ENCODE results near the gene CYP21A2.

Gene CYP21A2

DNA sequence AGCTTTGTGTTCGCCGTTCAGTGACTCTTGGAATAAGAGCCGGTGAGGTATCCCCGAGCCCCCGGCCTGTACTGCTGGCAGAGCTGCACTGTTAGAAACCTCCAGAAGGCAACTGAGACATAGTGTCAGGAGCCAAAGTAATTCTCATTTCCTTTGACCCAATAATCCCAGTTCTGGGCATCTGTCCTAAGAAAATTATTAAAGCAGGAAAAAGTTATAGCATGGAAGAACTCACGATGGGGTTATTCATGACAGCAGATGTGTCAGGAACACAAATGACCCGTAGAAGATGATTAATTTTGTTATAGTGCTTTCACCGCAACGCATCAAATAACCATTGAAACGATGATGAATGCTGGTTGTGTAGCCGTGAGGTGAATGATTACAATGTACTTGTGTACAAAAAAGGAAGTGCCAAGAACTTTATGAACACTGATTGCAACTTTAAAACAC, 20.3 kb downstream of the CYP21A2 start:
- TF ChIP-seq CEBPB (IDR thresholded peaks at IDR 0.05) (no peak), EGR1 (IDR thresholded peaks at IDR 0.05) (no peak), ZBTB7A (IDR thresholded peaks at IDR 0.05; ENCODE audit: low read depth) (no peak), CREB1 (IDR thresholded peaks at IDR 0.05; ENCODE audit: low read depth) (no peak), NFIC (IDR thresholded peaks at IDR 0.05) (no peak), TAF1 (IDR thresholded peaks at IDR 0.05; ENCODE audit: low read depth) (no peak), RAD21 (IDR thresholded peaks at IDR 0.05; ENCODE audit: low read depth) (no peak)
- TF ChIP-seq, protein P1, sequence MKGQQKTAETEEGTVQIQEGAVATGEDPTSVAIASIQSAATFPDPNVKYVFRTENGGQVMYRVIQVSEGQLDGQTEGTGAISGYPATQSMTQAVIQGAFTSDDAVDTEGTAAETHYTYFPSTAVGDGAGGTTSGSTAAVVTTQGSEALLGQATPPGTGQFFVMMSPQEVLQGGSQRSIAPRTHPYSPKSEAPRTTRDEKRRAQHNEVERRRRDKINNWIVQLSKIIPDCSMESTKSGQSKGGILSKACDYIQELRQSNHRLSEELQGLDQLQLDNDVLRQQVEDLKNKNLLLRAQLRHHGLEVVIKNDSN (IDR thresholded peaks at IDR 0.05), result no peak

DNA sequence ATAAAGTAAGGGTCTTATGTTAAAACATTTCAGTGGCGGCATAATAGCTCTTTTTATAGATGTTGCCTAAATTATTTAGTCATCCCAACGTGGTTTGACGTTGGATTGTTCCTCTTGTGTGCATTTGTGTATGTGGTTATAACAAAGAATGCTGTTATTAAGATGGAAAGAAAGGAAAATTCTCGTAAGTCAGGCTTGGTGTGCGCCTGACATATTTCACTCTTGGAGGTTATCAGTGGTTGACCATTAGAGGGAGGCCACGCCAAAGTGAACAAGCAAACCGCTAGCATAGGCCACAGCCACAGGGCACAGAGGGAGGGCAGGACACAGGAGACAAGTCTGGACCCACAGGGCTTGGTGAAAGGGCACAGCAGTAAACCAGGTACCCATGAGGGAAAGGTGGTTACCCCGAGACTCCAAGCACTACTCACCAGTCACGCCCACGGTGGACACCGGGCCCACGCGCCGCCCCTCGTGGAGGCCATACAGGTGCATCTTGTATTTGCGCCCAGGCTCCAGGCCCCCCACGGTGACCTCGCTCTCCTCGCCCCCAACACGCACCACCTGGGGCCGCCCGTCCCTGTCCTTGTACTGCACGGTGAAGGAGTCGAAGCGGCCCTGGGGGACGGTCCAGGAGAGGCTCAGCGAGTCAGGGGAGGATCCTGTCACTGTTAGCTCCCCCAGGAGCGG, 22.9 kb downstream of the CYP21A2 start:
- TF ChIP-seq EP300 (IDR thresholded peaks at IDR 0.05; ENCODE audit: borderline replicate concordance) (no peak), YY1 (IDR thresholded peaks at IDR 0.05; ENCODE audit: low read depth) (no peak), RAD21 (IDR thresholded peaks at IDR 0.05; ENCODE audit: low read depth) (no peak; the same call in 1 of the 2 replicates), FOXM1 (IDR thresholded peaks at IDR 0.05; ENCODE audit: borderline replicate concordance, low read depth) (no peak), TAF1 (IDR thresholded peaks at IDR 0.05; ENCODE audit: low read depth) (no peak), TEAD4 (IDR thresholded peaks at IDR 0.05) (no peak), TCF12 (IDR thresholded peaks at IDR 0.05; ENCODE audit: low read depth) (no peak), ZBTB7A (IDR thresholded peaks at IDR 0.05; ENCODE audit: low read depth) (no peak), CEBPB (IDR thresholded peaks at IDR 0.05) (no peak), NFIC (IDR thresholded peaks at IDR 0.05) (no peak), EGR1 (IDR thresholded peaks at IDR 0.05) (no peak), CREB1 (IDR thresholded peaks at IDR 0.05; ENCODE audit: low read depth) (no peak)
- TF ChIP-seq, protein P2, sequence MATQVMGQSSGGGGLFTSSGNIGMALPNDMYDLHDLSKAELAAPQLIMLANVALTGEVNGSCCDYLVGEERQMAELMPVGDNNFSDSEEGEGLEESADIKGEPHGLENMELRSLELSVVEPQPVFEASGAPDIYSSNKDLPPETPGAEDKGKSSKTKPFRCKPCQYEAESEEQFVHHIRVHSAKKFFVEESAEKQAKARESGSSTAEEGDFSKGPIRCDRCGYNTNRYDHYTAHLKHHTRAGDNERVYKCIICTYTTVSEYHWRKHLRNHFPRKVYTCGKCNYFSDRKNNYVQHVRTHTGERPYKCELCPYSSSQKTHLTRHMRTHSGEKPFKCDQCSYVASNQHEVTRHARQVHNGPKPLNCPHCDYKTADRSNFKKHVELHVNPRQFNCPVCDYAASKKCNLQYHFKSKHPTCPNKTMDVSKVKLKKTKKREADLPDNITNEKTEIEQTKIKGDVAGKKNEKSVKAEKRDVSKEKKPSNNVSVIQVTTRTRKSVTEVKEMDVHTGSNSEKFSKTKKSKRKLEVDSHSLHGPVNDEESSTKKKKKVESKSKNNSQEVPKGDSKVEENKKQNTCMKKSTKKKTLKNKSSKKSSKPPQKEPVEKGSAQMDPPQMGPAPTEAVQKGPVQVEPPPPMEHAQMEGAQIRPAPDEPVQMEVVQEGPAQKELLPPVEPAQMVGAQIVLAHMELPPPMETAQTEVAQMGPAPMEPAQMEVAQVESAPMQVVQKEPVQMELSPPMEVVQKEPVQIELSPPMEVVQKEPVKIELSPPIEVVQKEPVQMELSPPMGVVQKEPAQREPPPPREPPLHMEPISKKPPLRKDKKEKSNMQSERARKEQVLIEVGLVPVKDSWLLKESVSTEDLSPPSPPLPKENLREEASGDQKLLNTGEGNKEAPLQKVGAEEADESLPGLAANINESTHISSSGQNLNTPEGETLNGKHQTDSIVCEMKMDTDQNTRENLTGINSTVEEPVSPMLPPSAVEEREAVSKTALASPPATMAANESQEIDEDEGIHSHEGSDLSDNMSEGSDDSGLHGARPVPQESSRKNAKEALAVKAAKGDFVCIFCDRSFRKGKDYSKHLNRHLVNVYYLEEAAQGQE (IDR thresholded peaks at IDR 0.05; ENCODE audit: low read depth), result no peak
- TF ChIP-seq, protein P3, sequence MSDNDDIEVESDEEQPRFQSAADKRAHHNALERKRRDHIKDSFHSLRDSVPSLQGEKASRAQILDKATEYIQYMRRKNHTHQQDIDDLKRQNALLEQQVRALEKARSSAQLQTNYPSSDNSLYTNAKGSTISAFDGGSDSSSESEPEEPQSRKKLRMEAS (IDR thresholded peaks at IDR 0.05), result no peak
- TF ChIP-seq, protein P1 (IDR thresholded peaks at IDR 0.05), result no peak

DNA sequence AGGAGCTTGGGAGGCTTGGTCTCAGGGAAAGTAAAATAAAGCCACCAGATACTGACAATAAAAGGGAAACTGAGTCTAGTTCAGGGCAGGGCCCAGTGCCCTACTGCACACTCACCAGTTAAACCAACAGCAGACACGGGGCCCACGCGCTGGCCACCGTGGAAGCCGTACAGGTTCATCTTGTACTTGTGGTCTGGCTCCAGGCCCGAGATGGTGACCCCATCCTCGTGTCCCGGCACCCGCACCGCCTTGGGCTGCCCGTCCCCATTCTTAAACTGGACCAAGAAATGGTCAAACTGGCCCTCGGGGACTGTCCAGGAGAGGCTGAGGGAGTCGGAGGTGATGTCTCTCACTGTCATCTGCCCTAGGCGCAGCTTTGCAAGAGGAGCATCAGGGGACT, 26.5 kb downstream of the CYP21A2 start:
- TF ChIP-seq TCF12 (IDR thresholded peaks at IDR 0.05; ENCODE audit: low read depth) (no peak), ZBTB7A (IDR thresholded peaks at IDR 0.05; ENCODE audit: low read depth) (no peak), CREB1 (IDR thresholded peaks at IDR 0.05; ENCODE audit: low read depth) (no peak), EP300 (IDR thresholded peaks at IDR 0.05; ENCODE audit: borderline replicate concordance) (no peak)
- TF ChIP-seq, protein P2 (IDR thresholded peaks at IDR 0.05; ENCODE audit: low read depth), result no peak

DNA sequence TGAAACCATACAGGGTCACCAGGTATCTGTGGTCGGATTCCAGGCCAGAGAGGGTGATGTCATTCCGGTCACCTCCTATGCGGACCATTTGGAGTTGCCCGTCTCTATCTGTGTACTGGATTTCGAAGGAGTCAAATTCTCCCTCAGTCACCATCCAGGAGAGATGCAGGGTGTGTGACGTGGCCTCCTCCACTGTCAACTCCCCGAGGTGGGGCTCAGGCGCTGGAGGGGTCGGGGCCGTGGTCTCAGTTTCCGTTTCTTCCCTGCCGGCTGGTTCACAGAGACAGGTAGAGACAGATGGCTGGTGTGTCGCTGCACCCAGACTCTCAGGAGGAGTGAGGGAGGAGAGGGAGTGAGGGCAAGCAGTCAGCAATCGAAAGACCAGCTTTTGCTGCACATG, 30.7 kb downstream of the CYP21A2 start:
- TF ChIP-seq EP300 (IDR thresholded peaks at IDR 0.05; ENCODE audit: borderline replicate concordance), result no peak
- no peak for TF ChIP-seq FOXM1 (IDR thresholded peaks at IDR 0.05; ENCODE audit: borderline replicate concordance, low read depth)
- TF ChIP-seq TCF12 (IDR thresholded peaks at IDR 0.05; ENCODE audit: low read depth), result no peak
- no peak for TF ChIP-seq RAD21 (IDR thresholded peaks at IDR 0.05; ENCODE audit: low read depth)
- TF ChIP-seq, protein P2 (IDR thresholded peaks at IDR 0.05; ENCODE audit: low read depth), result no peak
- no peak for TF ChIP-seq CREB1 (IDR thresholded peaks at IDR 0.05; ENCODE audit: low read depth)
- TF ChIP-seq, protein P3 (IDR thresholded peaks at IDR 0.05), result no peak
- no peak for TF ChIP-seq YY1 (IDR thresholded peaks at IDR 0.05; ENCODE audit: low read depth)
- TF ChIP-seq NFIC (IDR thresholded peaks at IDR 0.05), result no peak
- no peak for TF ChIP-seq EGR1 (IDR thresholded peaks at IDR 0.05)
- TF ChIP-seq TEAD4 (IDR thresholded peaks at IDR 0.05), result no peak
- no peak for TF ChIP-seq ZBTB7A (IDR thresholded peaks at IDR 0.05; ENCODE audit: low read depth)
- no peak for TF ChIP-seq TAF1 (IDR thresholded peaks at IDR 0.05; ENCODE audit: low read depth)
- TF ChIP-seq CEBPB (IDR thresholded peaks at IDR 0.05), result no peak
- TF ChIP-seq, protein P1 (IDR thresholded peaks at IDR 0.05), result no peak

Measured in Ishikawa (cell line).